Suppressor macrophage treated with lipopolysaccharide for 4 hours (primary cell): ENCODE measurements around the gene NCOA3.
"Not testable (repeated sequence)": the region's sequence is repeated elsewhere in the genome, so short reads cannot be mapped to it uniquely, and the experiment has no call there.

Source experiments
- DNase-seq: peaks from one replicate; pipeline ENCODE4 v3.0.0-alpha.2; 2020

The NCOA3 gene

DNA sequence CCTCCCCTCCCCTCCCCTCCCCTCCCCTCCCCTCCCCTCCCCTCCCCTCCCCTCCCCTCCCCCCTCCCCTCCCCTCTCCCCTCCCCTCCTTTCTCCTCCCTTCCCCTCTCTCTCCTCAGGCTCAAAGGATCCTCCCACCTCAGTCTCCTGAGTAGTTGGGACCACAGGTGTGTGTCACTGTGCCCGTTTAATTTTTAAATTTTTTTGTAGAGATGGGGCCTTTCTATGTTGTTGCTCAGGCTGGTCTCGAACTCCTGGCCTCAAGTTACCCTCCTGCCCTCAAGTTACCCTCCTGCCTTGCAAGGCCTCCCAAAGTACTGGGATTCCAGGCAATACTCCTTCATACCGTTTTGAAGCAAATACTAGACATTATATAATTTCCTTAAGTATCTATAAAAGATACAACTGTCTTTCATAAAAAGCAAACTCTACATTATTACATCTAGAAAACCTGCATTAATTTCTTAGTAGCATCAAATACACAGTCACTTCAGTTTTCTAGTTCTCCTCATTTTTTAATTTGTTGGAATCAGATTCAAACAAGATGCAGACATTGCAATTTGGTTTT lies 39.8 kb downstream of the NCOA3 start:
- no peak for DNase-seq

DNA sequence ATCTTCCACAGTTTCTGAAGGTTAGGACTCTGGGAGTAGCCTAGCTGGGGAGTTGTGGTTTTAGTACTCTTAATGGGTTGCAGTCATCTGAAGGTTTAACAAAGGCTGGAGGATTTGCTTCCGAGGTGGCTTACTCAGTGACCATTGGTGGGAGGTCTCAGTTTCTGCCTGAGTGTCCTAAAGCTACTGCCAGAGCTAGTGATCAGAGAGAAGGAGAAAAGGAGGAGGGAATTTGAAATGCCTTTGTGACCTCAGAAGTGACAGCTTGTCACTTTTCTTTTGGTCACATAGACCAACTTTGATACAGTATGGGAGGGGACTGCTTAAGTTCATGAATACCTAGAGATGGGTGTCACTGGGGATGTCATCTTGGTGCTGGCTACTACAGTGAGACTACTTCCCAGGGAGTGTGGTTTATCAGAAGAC lies 41.3 kb downstream of the NCOA3 start:
- no peak for DNase-seq

GRCh38 chr20:47544240-47544639 lies 42.6 kb downstream of the NCOA3 start:
- no peak for DNase-seq

DNA sequence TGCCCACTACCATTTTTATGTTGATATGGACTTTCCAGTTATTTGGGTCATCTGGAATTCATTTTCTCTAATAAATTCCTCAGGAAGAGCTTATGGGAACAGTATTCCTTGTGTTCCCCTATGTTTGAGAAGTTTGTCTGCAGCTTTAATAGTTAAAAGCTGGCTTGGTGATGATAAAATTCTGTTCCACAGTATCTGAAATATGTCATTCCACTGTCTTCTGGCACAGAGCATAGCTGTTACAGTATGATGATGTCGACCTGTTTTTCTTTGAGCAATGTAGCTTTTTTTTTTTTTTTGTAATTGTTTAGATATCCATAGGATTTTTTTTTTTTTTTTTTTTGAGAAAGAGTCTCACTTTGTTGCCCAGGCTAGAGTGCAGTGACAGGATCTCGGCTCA lies 43.2 kb downstream of the NCOA3 start:
- no peak for DNase-seq

DNA sequence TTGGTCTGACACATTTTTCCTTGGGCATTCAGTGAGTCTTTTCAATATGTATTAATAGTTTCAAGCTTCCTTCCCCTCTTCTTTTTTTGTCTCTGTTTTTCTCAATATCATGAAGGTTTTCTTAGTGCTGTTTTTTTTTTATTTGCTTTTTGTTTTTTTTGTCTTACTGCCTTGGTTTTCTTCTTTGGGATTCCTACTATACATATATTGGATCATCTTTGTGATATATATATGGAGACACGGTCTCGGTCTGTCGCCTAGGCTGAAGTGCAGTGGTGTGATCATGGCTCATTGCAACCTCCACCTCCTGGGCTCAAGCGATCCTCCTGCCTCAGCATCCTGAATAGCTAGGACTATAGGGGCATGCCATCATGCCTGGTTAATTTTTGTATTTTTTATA lies 43.8 kb downstream of the NCOA3 start:
- DNase-seq, result no peak

DNA sequence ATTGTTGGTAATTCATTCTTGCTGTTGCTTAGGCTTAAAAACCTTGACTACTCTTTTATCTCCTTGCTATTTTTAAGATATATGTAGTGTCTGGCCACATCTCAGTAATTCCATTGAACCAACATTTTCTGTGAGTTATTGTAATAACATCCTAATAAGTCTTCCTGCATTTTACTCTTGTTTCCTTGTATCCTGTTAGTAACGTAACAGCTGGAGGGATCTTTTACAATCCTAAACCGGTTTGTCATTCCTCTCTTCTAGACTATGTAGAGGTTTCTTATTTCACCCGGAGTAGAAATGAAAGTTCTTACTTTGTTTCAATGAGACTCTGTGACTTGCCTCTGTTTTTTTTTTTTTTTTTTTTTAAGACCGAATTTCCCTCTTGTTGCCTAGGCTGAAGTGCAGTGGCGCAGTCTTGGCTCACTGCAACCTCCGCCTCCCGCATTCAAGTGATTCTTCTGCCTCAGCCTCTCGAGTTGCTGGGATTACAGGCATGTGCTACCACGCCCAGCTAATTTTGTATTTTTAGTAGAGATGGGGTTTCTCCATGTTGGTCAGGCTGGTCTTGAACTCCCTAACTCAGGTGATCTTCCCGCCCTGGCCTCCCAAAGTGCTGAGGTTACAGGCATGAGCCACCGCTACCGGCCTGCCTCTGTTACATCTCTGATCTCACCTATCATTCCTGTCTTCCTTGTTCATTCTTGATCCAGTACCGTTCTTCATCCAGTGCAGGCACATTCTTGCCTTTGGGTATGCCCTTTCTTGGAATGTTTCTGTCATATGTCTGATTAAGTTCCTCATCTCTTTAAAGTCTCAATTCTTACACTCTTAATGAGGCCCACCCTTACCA lies 44.7 kb downstream of the NCOA3 start:
- DNase-seq, result no peak

DNA sequence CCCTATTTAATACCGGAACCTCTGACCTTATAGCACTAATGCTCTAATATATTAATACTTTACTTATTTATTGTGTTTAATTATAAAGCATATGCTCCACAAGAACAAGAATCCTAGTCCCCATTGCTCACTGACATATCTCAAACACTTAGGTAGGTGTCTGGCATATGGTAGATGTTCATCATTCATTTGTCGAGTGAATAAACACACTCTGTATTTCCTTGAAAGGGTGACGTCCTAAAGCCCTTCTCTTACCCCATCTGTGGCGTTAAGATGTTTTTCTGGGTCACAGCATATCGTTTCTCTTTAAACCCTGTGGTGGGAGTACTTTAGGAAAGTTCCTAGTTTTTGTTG lies 45.3 kb downstream of the NCOA3 start:
- no peak for DNase-seq

GRCh38 chr20:47549671-47550070 lies 48.0 kb downstream of the NCOA3 start:
- no peak for DNase-seq

DNA sequence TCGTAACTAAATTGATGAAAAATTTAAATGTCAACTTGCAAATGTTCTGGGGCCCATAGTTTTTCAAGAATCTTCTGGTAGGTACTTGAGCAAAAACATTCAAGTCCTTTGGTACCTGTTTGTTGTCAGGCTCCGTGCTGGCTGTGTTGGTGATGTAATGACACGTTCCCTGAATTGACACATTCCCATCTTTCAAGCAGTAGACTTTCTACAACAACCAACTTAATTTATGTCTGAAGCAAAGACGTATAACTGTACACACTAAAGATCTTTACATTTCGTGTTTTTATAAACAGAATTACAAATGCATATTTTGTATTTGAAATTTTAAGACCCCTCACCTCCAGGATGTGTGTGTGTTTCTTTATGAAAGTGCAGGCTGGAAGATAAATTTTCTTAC lies 49.5 kb downstream of the NCOA3 start:
- DNase-seq, result no peak

- no peak for DNase-seq
Measured at GRCh38 chr20:47551841-47552240, 50.2 kb downstream of the NCOA3 start.

DNA sequence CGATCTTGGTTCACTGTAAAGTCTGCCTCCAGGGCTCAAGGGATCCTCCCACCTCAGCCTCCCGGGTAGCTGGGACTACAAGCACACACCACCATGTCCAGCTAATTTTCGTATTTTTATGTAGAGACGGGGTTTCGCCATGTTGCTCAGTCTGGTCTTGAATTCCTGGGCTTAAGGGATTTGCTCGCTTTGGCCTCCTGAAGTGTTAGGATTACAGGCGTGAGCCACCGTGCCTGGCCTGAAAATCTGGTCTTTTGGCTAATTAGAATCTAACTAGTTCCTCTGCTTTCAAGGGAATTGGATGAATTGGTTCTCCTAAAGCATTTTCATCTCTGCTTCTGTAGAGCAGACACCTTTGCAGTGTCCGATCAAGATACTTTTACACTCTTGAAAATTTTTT lies 51.3 kb downstream of the NCOA3 start:
- no peak for DNase-seq

DNA sequence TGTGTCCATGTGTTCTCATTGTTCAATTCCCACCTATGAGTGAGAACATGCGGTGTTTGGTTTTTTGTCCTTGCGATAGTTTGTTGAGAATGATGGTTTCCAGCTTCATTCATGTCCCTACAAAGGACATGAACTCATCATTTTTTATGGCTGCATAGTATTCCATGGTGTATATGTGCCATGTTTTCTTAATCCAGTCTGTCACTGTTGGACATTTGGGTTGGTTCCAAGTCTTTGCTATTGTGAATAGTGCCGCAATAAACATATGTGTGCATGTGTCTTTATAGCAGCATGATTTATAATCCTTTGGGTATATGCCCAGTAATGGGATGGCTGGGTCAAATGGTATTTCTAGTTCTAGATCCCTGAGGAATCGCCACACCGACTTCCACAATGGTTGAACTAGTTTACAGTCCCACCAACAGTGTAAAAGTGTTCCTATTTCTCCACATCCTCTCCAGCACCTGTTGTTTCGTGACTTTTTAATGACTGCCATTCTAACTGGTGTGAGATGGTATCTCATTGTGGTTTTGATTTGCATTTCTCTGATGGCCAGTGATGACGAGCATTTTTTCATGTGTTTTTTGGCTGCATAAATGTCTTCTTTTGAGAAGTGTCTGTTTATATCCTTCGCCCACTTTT lies 52.0 kb downstream of the NCOA3 start:
- not testable (repeated sequence) for DNase-seq

DNA sequence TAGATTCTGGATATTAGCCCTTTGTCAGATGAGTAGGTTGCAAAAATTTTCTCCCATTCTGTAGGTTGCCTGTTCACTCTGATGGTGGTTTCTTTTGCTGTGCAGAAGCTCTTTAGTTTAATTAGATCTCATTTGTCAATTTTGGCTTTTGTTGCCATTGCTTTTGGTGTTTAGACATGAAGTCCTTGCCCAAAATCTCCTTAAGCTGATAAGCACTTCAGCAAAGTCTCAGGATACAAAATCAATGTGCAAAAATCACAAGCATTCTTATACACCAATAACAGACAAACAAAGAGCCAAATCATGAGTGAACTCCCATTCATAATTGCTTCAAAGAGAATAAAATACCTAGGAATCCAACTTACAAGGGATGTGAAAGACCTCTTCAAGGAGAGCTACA lies 52.6 kb downstream of the NCOA3 start:
- not testable (repeated sequence) for DNase-seq

DNA sequence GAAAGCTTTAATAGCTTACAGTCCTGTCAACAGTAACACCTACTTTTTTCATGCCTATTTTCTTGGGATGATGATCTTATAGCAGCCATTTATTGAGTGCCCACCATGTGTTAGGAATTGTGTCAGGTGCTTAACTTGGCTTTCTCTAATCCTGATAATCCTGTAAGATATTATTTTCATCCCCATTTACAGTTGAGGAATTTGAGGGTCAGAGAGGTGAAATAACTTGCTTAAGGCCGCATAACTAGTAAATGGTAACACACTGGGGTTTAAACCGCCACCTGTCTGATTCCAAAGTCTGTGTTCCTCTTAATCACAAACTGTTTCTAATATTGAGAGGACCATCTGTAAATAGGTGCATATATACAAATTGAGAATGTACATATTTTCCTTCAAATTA lies 55.5 kb downstream of the NCOA3 start:
- no peak for DNase-seq

GRCh38 chr20:47557791-47558190 lies 56.1 kb downstream of the NCOA3 start:
- no peak for DNase-seq

DNA sequence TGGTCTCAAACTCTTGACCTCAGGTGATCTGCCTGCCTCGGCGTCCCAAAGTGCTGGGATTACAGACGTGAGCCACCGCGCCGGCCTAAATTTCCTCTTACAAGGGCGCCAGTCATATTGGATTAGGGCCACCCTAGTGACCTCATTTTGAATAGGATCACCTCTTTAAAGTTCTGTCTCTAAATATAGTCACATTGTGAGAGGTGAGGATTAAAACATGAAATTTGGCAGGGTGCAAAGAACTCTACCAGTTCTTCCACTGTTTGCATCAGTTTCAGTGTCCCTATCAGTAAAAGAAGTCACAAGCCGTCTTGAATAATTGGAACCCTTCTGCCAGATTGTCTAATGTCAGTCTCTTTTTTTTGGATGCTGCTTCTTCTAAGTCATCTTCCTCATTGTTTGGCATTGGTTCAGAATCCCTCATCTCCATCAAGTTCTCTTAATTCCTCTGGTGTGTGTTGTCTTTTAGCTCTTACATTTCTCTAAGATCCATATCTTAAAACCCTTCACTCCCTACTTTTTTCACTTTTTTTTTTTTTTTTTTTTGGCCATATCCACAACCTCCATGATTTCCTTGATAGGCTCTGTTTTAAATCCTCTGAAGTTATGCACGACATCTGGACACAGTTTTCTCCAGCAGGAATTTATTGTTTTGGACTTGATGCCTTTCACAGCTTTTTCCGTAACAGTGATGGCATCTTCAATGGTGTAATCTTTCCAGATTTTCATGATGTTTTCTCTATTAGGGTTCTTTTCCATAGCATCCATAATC lies 56.8 kb downstream of the NCOA3 start:
- DNase-seq, result no peak

DNA sequence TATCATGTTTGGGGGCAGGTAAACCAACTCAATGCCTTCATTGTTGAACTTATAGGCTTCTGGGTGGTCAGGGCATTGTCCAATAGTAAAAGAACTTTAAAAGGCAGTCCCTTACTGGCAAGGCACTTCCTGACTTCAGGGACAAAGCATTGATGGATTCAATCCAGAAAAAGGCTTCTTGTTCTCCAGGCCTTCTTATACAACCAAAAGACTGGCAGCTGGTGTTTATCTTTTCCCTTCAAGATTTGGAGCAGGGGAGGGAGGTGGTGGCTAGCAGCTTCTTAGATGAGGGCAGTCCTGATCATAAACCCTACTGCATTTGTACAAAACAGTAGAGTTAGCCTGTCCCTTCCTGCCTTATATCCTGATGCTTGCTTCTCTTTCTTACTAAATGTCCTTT lies 57.5 kb downstream of the NCOA3 start:
- no peak for DNase-seq

DNA sequence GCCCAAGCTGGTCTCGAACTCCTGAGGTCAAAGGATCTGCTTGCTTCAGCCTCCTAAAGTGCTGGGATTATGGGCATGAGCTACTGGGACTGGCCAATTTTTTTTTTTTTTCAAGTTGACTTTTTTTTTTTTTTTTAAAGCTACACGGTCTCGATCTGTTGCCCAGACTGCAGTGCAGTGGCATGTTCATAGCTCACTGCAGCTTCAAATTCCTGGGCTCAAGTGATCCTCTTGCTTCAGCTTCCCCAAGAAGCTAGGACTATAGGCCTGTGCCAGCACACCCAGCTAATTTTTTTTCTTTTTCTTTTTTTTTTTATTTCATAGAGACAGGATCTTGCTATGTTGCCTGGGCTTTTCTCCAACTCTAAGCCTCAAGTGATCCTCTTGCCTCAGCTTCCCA lies 59.5 kb downstream of the NCOA3 start:
- DNase-seq, result no peak

- DNase-seq, result no peak
Measured at GRCh38 chr20:47561603-47562583, 60.2 kb downstream of the NCOA3 start.

- no peak for DNase-seq
Measured at GRCh38 chr20:47566269-47566668, 64.6 kb downstream of the NCOA3 start.

GRCh38 chr20:47568019-47568418 lies 66.3 kb downstream of the NCOA3 start:
- DNase-seq, result no peak

DNA sequence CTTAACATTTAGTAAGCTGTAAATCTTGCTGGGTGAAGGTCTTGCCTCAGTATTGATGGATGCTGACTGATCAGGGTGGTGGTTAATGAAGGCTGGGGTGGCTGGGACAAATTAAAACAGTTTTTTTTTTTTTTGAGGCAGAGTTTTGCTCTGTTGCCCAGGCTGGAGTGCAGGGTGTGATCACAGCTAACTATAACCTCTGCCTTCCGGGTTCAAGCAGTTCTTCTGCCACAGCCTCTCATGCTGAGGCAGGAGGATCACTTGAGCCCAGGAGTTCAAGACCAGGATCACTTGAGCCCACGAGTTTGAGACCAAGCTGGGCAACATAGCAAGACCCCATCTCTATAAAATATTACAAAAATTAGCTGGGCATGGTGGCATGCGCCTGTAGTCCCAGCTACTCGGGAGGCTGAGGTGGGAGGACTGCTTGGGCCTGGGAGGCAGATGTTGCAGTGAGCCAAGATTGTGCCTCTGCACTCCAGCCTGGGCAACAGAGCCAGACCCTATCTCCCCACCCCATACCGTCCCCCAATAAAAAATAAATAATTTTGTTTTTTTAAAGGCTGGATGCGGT lies 67.2 kb downstream of the NCOA3 start:
- DNase-seq, result no peak
